Neural cell (in vitro differentiated cells): ENCODE data around the gene VPS13D. TPM values are rescaled to one million over a fixed set of nuclear protein-coding genes. Genes with fewer than 3 reads are reported as not detected.

ENCODE experiments used
- H2AFZ ChIP-seq: fragments of 200-600, 300-800 bp; sonication (generic), shearing (Covaris generic); 2 replicates; pipeline ENCODE4 v1.6.0; 2014; ENCODE audit warnings: low read depth, mild to moderate bottlenecking, antibody characterized with exemption, low read length, moderate library complexity
- H3F3A ChIP-seq: fragments of 200-600 bp; shearing (Covaris generic); 2 replicates; pipeline ENCODE4 v1.6.1; 2016; ENCODE audit warnings: mild to moderate bottlenecking, moderate library complexity, mixed read lengths, antibody characterized with exemption, low read length; ENCODE audit not compliant: insufficient read depth, poor library complexity, severe bottlenecking
- H3K27ac ChIP-seq: fragments of 200-600, 300-800 bp; sonication (generic), shearing (Covaris generic); 2 replicates; pipeline ENCODE4 v1.5.1; 2014; ENCODE audit warnings: mild to moderate bottlenecking, low read length, moderate library complexity
- H3K27me3 ChIP-seq: fragments of 300-800, 200-600 bp; sonication (generic), shearing (Covaris generic); 2 replicates; pipeline ENCODE4 v1.6.0; 2014; ENCODE audit warnings: mild to moderate bottlenecking, low read depth, low read length, moderate library complexity; ENCODE audit not compliant: insufficient read depth
- H3K36me3 ChIP-seq: fragments of 300-800, 200-600 bp; sonication (generic), shearing (Covaris generic); 2 replicates; pipeline ENCODE4 v1.5.1; 2014; ENCODE audit warnings: mild to moderate bottlenecking, antibody characterized with exemption, low read length, moderate library complexity; ENCODE audit not compliant: insufficient read depth
- H3K4me2 ChIP-seq: fragments of 300-800, 200-600 bp; sonication (generic), shearing (Covaris generic); 2 replicates; pipeline ENCODE4 v1.6.0; 2014; ENCODE audit warnings: mild to moderate bottlenecking, low read length
- H3K4me3 ChIP-seq: fragments of 300-800, 200-600 bp; sonication (generic), shearing (Covaris generic); 2 replicates; pipeline ENCODE4 v1.5.1; 2014; ENCODE audit warnings: mild to moderate bottlenecking, low read length, moderate library complexity
- H3K79me2 ChIP-seq: fragments of 200-600 bp; shearing (Covaris generic); replicated peaks from 2 replicates; pipeline ENCODE4 v1.6.0; 2014; ENCODE audit warnings: mild to moderate bottlenecking, low read length, moderate library complexity; ENCODE audit not compliant: insufficient read depth
- H3K9ac ChIP-seq: fragments of 300-800, 200-600 bp; sonication (generic), shearing (Covaris generic); 2 replicates; pipeline ENCODE4 v1.6.1; 2016; ENCODE audit warnings: mild to moderate bottlenecking, low read length, mixed read lengths
- H3K9me2 ChIP-seq: fragments of 200-600 bp; shearing (Covaris generic); 2 replicates; pipeline ENCODE4 v1.6.1; 2016; ENCODE audit warnings: mild to moderate bottlenecking, low read length, mixed read lengths; ENCODE audit not compliant: insufficient read depth
- H3K9me3 ChIP-seq: fragments of 200-600, 300-800 bp; sonication (generic), shearing (Covaris generic); 2 replicates; pipeline ENCODE4 v1.6.1; 2016; ENCODE audit warnings: mild to moderate bottlenecking, mixed run types, low read length, moderate library complexity, mixed read lengths
- H4K20me1 ChIP-seq: fragments of 200-600 bp; shearing (Covaris generic); 2 replicates; pipeline ENCODE4 v1.6.1; 2016; ENCODE audit warnings: mild to moderate bottlenecking, mixed run types; ENCODE audit not compliant: insufficient read depth
- EP300 ChIP-seq: fragments of 450-650 bp; conservative IDR thresholded peaks from 2 replicates; pipeline ENCODE4 v1.6.1; 2014; ENCODE audit warnings: antibody characterized with exemption, mild to moderate bottlenecking, moderate library complexity; ENCODE audit not compliant: poor library complexity, severe bottlenecking
- EZH2 ChIP-seq: fragments of 200-600, 300-800 bp; shearing (Covaris generic), sonication (generic); IDR thresholded peaks from 2 replicates; pipeline ENCODE4 v1.6.1; 2014; ENCODE audit warnings: antibody characterized with exemption, low read length, borderline replicate concordance, mild to moderate bottlenecking; ENCODE audit not compliant: insufficient read depth, poor library complexity, severe bottlenecking
- MXI1 ChIP-seq: fragments of 450-650 bp; conservative IDR thresholded peaks from 2 replicates; pipeline ENCODE4 v1.6.1; 2014; ENCODE audit warnings: antibody characterized with exemption, mild to moderate bottlenecking; ENCODE audit not compliant: poor library complexity, severe bottlenecking
- POLR2AphosphoS5 ChIP-seq: IDR thresholded peaks from 2 replicates; pipeline ENCODE4 v1.6.1; 2012
- RAD21 ChIP-seq: fragments of 450-650 bp; conservative IDR thresholded peaks from 2 replicates; pipeline ENCODE4 v1.6.1; 2014; ENCODE audit warnings: antibody characterized with exemption, mild to moderate bottlenecking, moderate library complexity
- REST ChIP-seq: IDR thresholded peaks from 2 replicates; pipeline ENCODE4 v1.6.1; 2012; ENCODE audit warnings: borderline replicate concordance
- SMC3 ChIP-seq: fragments of 450-650 bp; conservative IDR thresholded peaks from 2 replicates; pipeline ENCODE4 v1.6.1; 2014; ENCODE audit warnings: antibody characterized with exemption, mild to moderate bottlenecking, moderate library complexity; ENCODE audit not compliant: poor library complexity
- TAF1 ChIP-seq: IDR thresholded peaks from 2 replicates; pipeline ENCODE4 v1.6.1; 2012; ENCODE audit warnings: low read depth
- polyA plus RNA-seq: library from polyadenylated mRNA; depleted of rRNA; stranded (reverse); fragments of >200 nt; gene quantifications from 2 replicates; pipeline ENCODE4 v1.2.3, GENCODE V29; 2014
- TF ChIP-seq, protein P1 (sequence below): fragments of 450-650 bp; IDR thresholded peaks from 2 replicates; pipeline ENCODE4 v1.5.1; 2014; ENCODE audit warnings: antibody characterized with exemption, mild to moderate bottlenecking, moderate library complexity; ENCODE audit not compliant: poor library complexity, severe bottlenecking

The VPS13D gene
- polyA plus RNA-seq, 1 donor from 2014 or later: 24.5 TPM

DNA sequence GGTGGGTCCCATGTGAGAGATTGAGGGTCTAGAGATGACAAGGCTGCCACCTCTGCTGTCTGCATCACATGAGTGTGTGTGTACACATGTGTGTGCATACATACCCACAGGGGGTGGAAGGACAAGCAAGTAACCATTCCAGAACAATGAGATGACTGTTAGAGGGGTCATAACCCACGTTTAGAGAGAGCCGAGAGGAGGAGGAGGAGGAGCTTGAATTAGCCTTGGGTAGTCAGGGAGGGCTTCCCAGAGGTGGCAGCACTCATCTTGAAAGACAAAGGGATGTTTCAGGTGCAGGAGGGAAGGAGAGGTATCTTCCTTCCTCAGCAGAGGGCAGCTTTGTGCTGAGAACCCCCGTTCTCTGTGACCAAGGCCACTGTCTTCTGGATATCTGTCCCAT, 41.7 kb upstream of the VPS13D start:
- Histone ChIP-seq H3K9me2 (no peaks in the 10 kb centered on the region), H3K9me3 (no peaks in the 10 kb centered on the region), H3K79me2 (no peaks in the 10 kb centered on the region), H3K4me2 (no peak overlapping the region), H2AFZ (no peak overlapping the region), H3K27ac (no peak overlapping the region), H3K27me3 (no peaks in the 10 kb centered on the region), H3K9ac (no peak overlapping the region), H3K36me3 (no peaks in the 10 kb centered on the region), H4K20me1 (no peaks in the 10 kb centered on the region), H3F3A (no peaks in the 10 kb centered on the region), H3K4me3 (no peak overlapping the region)
- no peak for TF ChIP-seq RAD21
- TF ChIP-seq TAF1: no peak
- no peak for TF ChIP-seq EZH2
- TF ChIP-seq REST: no peak
- no peak for TF ChIP-seq SMC3
- no peak for TF ChIP-seq EP300
- no peak for TF ChIP-seq MXI1
- TF ChIP-seq, protein P1, sequence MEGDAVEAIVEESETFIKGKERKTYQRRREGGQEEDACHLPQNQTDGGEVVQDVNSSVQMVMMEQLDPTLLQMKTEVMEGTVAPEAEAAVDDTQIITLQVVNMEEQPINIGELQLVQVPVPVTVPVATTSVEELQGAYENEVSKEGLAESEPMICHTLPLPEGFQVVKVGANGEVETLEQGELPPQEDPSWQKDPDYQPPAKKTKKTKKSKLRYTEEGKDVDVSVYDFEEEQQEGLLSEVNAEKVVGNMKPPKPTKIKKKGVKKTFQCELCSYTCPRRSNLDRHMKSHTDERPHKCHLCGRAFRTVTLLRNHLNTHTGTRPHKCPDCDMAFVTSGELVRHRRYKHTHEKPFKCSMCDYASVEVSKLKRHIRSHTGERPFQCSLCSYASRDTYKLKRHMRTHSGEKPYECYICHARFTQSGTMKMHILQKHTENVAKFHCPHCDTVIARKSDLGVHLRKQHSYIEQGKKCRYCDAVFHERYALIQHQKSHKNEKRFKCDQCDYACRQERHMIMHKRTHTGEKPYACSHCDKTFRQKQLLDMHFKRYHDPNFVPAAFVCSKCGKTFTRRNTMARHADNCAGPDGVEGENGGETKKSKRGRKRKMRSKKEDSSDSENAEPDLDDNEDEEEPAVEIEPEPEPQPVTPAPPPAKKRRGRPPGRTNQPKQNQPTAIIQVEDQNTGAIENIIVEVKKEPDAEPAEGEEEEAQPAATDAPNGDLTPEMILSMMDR: no peak
- TF ChIP-seq POLR2AphosphoS5: no peak

- H3K27me3 ChIP-seq: no peaks in the 10 kb centered on the region
- no peaks in the 10 kb centered on the region for H3K36me3 ChIP-seq
- no peaks in the 10 kb centered on the region for H4K20me1 ChIP-seq
- H3F3A ChIP-seq: no peaks in the 10 kb centered on the region
- no peak overlapping the region for H2AFZ ChIP-seq
- no peaks in the 10 kb centered on the region for H3K79me2 ChIP-seq
- no peak overlapping the region for H3K27ac ChIP-seq
- TF ChIP-seq TAF1 (no peak), EZH2 (no peak), REST (no peak), POLR2AphosphoS5 (no peak), EP300 (no peak), SMC3 (no peak), MXI1 (no peak), RAD21 (no peak)
- TF ChIP-seq, protein P1: no peak
- no peaks in the 10 kb centered on the region for H3K9me3 ChIP-seq
- no peaks in the 10 kb centered on the region for H3K9me2 ChIP-seq
- H3K9ac ChIP-seq: no peak overlapping the region
- H3K4me2 ChIP-seq: no peak overlapping the region
- H3K4me3 ChIP-seq: no peak overlapping the region
Observed at GRCh38 chr1:12188657-12189327, 41.0 kb upstream of the VPS13D start.
